Stimulated activated CD4-positive, alpha-beta T cell treated with anti-CD3 and anti-CD28 coated beads, Interleukin-15, amount 100 ng/mL, for 48 hours (primary cell): ENCODE results near the gene ADGRG2.

Source experiments
- DNase-seq, 2 donors: peaks; one replicate each; pipeline ENCODE4 v3.0.0-alpha.2; 2020; ENCODE audit warnings: low read depth in 2 of 2

The ADGRG2 gene

DNA sequence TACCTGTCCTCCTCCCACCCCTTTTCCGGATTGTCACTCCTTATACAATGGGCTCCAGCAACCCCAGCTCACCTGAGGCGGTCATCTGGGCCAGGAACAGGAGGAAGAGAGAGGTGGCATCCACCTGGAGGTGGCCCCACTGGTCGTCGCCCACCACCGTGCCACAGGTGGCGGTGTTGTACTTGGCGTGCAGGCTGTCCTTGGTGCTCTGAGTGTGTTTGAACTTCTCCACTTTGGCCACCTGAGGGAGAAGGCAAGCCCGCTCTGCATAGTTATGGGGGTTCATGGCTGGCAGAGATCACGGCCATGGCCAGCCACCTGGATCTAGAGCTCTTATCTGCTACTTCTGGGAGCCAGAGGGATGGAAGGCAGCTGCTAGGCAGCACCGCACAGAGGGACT is 171.2 kb downstream of the ADGRG2 start:
- no peak for DNase-seq

- no peak for DNase-seq
Measured at GRCh38 chrX:18949944-18950301, 172.3 kb downstream of the ADGRG2 start.

DNA sequence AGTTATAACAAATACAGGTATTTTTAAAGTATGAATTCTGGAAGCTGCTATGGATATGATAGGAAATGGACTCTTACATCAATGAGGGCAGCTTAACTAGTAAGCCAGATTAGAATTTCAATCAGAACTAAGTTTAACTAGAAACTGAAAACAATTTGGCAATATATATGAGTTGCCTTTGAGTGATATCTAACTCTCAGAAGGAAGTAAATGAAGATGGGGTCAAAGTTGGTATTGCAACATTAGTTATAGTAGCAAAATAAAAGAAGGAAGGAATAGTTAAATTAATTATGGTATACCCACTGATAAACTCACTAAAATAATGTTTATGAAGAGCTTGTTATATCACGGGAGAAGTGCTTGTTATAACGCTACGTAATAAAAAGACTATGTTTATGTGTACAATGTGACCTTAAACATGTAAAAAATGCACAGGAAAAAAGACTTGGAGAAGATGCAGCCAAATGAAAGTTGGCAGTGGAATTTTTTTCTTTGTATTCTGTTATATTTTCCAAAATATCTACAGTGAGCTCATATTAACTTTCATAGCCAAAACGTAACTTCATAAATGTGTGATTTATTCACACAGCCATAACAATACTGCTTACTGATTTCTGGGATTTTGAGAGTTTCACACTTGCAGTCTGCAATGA is 172.9 kb downstream of the ADGRG2 start:
- no peak for DNase-seq

- DNase-seq, result no peak
Measured at GRCh38 chrX:18946611-18947010, 175.7 kb downstream of the ADGRG2 start.

DNA sequence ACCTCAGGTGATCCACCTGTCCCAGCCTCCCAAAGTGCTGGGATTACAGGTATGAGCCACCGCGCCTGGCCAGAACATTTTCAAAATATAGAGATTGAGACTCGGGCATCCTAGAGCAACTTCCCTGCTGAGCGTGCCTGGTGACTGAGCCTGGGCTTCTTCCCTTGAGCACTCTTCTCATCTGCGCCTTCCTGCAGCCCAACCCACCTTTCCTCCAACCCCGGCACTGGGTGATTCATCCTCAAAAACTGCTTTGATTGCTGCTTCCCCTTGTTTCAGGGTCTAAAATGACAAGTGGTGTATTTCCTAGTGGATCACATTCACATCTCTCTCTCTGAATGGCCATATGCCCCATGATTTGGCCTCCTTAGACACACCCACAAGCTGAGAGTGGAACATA is 176.1 kb downstream of the ADGRG2 start:
- no peak for DNase-seq

- no peak for DNase-seq
Measured at GRCh38 chrX:18945483-18945882, 176.8 kb downstream of the ADGRG2 start.

GRCh38 chrX:18944482-18944881 is 177.8 kb downstream of the ADGRG2 start:
- no peak for DNase-seq

GRCh38 chrX:18941896-18942295 is 180.4 kb downstream of the ADGRG2 start:
- no peak for DNase-seq
